ENCODE results near the gene CCDC154. TPM values are rescaled to one million over a fixed set of nuclear protein-coding genes. Genes with fewer than 3 reads are reported as not detected.

CCDC154 gene
- total RNA-seq, 1 donor from 2014 or later = 2.5 TPM

GRCh38 chr16:1475552-1476114 lies 31.3 kb upstream of the CCDC154 start:
- no peaks in the 10 kb centered on the region for H3K27me3 Mint-ChIP-seq (ENCODE audit: unreplicated experiment)
- TF ChIP-seq CTCF (IDR thresholded peaks at IDR 0.05) = no peak
- peak overlapping the region; percentile 79 for H3K4me3 Mint-ChIP-seq (ENCODE audit: unreplicated experiment)
- H3K27ac Mint-ChIP-seq (ENCODE audit: unreplicated experiment) = peak overlapping the region; percentile 75
- H3K4me1 Mint-ChIP-seq (ENCODE audit: unreplicated experiment) = peaks cover 28% of the 10 kb centered on the region
- H3K36me3 Mint-ChIP-seq (ENCODE audit: unreplicated experiment) = no peaks in the 10 kb centered on the region
- no peak for DNase-seq (ENCODE audit: extremely low spot score, unreplicated experiment)
- no peaks in the 10 kb centered on the region for H3K9me3 Mint-ChIP-seq (ENCODE audit: unreplicated experiment)

GRCh38 chr16:1474796-1475551 lies 30.6 kb upstream of the CCDC154 start, which contains the start of gene CLCN7:
TSS of gene CLCN7 (minus strand) at chr16:1475028. CDS start at chr16:1474974, 54 bp downstream.
- DNase-seq (ENCODE audit: extremely low spot score, unreplicated experiment) = peak; percentile 95
- H3K4me3 Mint-ChIP-seq (ENCODE audit: unreplicated experiment) = peak within 1 kb of the TSS; percentile 79
- H3K9me3 Mint-ChIP-seq (ENCODE audit: unreplicated experiment) = no peaks in the 10 kb centered on the region
- no peak for TF ChIP-seq CTCF (IDR thresholded peaks at IDR 0.05)
- peaks cover 32% of the 10 kb centered on the region for H3K4me1 Mint-ChIP-seq (ENCODE audit: unreplicated experiment)
- H3K36me3 Mint-ChIP-seq (ENCODE audit: unreplicated experiment) = no peaks in the 10 kb centered on the region
- H3K27me3 Mint-ChIP-seq (ENCODE audit: unreplicated experiment) = no peaks in the 10 kb centered on the region
- H3K27ac Mint-ChIP-seq (ENCODE audit: unreplicated experiment) = peak within 1 kb of the TSS; percentile 75

DNA sequence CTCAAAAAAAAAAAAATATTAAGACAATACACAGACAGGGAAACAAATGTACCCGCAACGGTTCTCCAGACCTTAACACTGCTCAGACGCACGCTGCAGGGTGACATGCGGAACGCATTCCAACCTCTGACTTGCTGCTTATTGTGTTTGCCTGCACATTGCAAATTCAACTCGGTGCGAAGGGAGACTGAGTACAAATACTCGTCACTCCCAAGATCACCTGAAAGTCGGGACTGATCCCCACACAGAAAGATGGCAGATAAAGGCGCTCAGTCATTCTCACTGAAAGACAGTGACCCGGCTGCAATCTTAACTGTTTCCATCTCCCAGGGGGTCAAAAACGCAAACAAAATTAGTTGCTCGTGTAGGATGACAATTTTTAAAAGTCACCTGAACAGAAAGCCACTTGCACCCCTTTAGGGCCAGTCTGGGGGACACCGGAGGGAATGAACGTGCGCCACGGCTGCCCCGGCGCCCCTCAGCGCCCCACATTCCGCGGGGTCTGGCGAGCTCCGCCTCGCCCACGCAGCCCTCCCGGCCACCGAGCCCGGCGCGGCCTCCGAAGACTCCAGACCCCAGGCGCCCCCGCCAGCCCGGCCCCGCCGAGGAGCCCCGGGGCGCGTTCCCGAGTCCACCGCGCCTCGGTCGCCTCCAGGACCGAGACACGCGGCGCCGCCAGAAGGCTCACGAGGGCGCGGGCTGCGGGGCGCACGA lies 29.9 kb upstream of the CCDC154 start:
- peak overlapping the region; percentile 57 for H3K27ac Mint-ChIP-seq (ENCODE audit: unreplicated experiment)
- DNase-seq (ENCODE audit: extremely low spot score, unreplicated experiment) = peak; percentile 82
- no peaks in the 10 kb centered on the region for H3K9me3 Mint-ChIP-seq (ENCODE audit: unreplicated experiment)
- H3K4me3 Mint-ChIP-seq (ENCODE audit: unreplicated experiment) = peak overlapping the region; percentile 76
- H3K4me1 Mint-ChIP-seq (ENCODE audit: unreplicated experiment) = peaks cover 32% of the 10 kb centered on the region
- no peaks in the 10 kb centered on the region for H3K27me3 Mint-ChIP-seq (ENCODE audit: unreplicated experiment)
- no peaks in the 10 kb centered on the region for H3K36me3 Mint-ChIP-seq (ENCODE audit: unreplicated experiment)
- TF ChIP-seq CTCF (IDR thresholded peaks at IDR 0.05) = no peak

DNA sequence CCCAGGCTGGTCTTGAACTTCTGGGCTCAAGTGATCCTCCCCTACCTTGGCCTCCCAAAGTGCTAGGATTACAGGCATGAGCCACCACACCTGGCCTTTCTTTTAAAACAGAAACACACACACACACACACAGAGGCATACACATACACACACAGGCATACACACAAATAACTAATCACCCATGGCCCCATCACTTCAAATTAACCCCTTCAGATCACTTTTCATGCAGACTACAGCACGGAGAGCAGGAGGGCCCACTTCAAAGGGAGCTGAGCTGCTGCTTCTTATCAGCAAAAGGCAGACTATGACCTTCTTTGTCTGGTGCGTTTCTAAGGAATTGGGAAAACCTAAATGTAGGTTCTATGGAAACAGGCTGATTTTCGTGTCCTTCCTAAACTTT lies 28.6 kb upstream of the CCDC154 start:
- Mint-ChIP-seq H3K4me1 (ENCODE audit: unreplicated experiment) (peaks cover 32% of the 10 kb centered on the region), H3K9me3 (ENCODE audit: unreplicated experiment) (no peaks in the 10 kb centered on the region)

More for the DNA sequence above, 28.6 kb upstream of the CCDC154 start:
- Mint-ChIP-seq H3K4me3 (ENCODE audit: unreplicated experiment) (peak overlapping the region; percentile 62), H3K36me3 (ENCODE audit: unreplicated experiment) (no peaks in the 10 kb centered on the region), H3K27me3 (ENCODE audit: unreplicated experiment) (no peaks in the 10 kb centered on the region), H3K27ac (ENCODE audit: unreplicated experiment) (peak overlapping the region; percentile 8)
- TF ChIP-seq CTCF (IDR thresholded peaks at IDR 0.05) = no peak
- DNase-seq (ENCODE audit: extremely low spot score, unreplicated experiment) = no peak
